GM12878 (cell line): ENCODE data around the gene PGAP3. TPM values are rescaled to one million over a fixed set of nuclear protein-coding genes. Genes with fewer than 3 reads are reported as not detected.

ENCODE experiments used
- ATAC-seq: fragments of 200-7000 bp; cut with Tn5 transposase; 3 replicates; pipeline ENCODE4 v1.9.1; 2020; ENCODE audit warnings: mild to moderate bottlenecking, moderate library complexity
- BruUV-seq: library from RNA; stranded (reverse); fragments of 400-500 nt; replicated peaks from 2 replicates; lab custom pipeline; 2021; lab: Mats Ljungman, UMichigan
- CTCF ChIA-PET: fragments of 300-600 bp; sonication (Branson Sonifier 250); formaldehyde crosslinking; extraction: SDS; loops from one replicate; lab custom pipeline; 2021; ENCODE audit warnings: inconsistent platforms; lab: Yijun Ruan, JAX
- POLR2A ChIA-PET: fragments of 350-600 bp; formaldehyde crosslinking; extraction: SDS; loops from one replicate; lab custom pipeline; 2021; ENCODE audit warnings: inconsistent platforms; lab: Charles Lee
- RAD21 ChIA-PET: fragments of 300-600 bp; sonication (Branson Sonifier 250); formaldehyde crosslinking; loops from one replicate; lab custom pipeline; 2023; ENCODE audit warnings: antibody characterized with exemption; ENCODE audit not compliant: unreplicated experiment; lab: Charles Lee
- SMC1A ChIA-PET: fragments of 300-600 bp; sonication (Branson Sonifier 250); formaldehyde crosslinking; loops from one replicate; lab custom pipeline; 2023; ENCODE audit not compliant: unreplicated experiment, uncharacterized antibody; lab: Charles Lee
- DNase-seq: peaks from one replicate; pipeline ENCODE4 v3.0.0-alpha.2; 2011; ENCODE audit warnings: low read depth, low spot score
- FAIRE-seq: peaks from 3 replicates; lab custom pipeline; 2011; peaks lifted over from hg19 to GRCh38; lab: Jason Lieb, UNC
- H2AFZ ChIP-seq: 2 replicates; pipeline ENCODE4 v1.6.0; 2011; ENCODE audit warnings: low read depth, low read length, control low read depth; ENCODE audit not compliant: control insufficient read depth
- H3K27ac ChIP-seq: 2 replicates; pipeline ENCODE4 v1.5.1; 2011; ENCODE audit warnings: control low read depth; ENCODE audit not compliant: control insufficient read depth, insufficient read depth
- H3K27me3 ChIP-seq, 2 experiments: replicated peaks in 1 of 2; 2 replicates each; pipeline versions ENCODE4 v1.6.0 to v1.6.1; 2011; ENCODE audit warnings: low read length in 1 of 2; ENCODE audit not compliant: control insufficient read depth in 2 of 2, insufficient read depth in 2 of 2
- H3K36me3 ChIP-seq, 2 experiments: 2 replicates each; pipeline ENCODE4 v1.5.1; 2011; ENCODE audit warnings: low read length in 1 of 2; ENCODE audit not compliant: control insufficient read depth in 2 of 2, insufficient read depth in 2 of 2
- H3K4me1 ChIP-seq: 2 replicates; pipeline ENCODE4 v1.6.1; 2011; ENCODE audit warnings: mild to moderate bottlenecking, low read length, moderate library complexity, mixed read lengths; ENCODE audit not compliant: control insufficient read depth, insufficient read depth
- H3K4me2 ChIP-seq: 2 replicates; pipeline ENCODE4 v1.6.0; 2011; ENCODE audit warnings: control low read depth; ENCODE audit not compliant: control insufficient read depth, insufficient read depth
- H3K4me3 ChIP-seq: fragments of 200-600 bp; sonication (generic); 2 replicates; pipeline ENCODE4 v1.5.1; 2016
- H3K79me2 ChIP-seq: 2 replicates; pipeline ENCODE4 v1.6.0; 2011; ENCODE audit warnings: low read length; ENCODE audit not compliant: control insufficient read depth, insufficient read depth
- H3K9ac ChIP-seq: 2 replicates; pipeline ENCODE4 v1.8.0; 2011; ENCODE audit warnings: low read length, control low read depth, mixed read lengths; ENCODE audit not compliant: control insufficient read depth, insufficient read depth
- H3K9me3 ChIP-seq: replicated peaks from 3 replicates; pipeline ENCODE4 v1.5.1; 2011; ENCODE audit warnings: mild to moderate bottlenecking, low read length; ENCODE audit not compliant: control insufficient read depth, insufficient read depth
- H4K20me1 ChIP-seq: 2 replicates; pipeline ENCODE4 v1.6.0; 2011; ENCODE audit not compliant: control insufficient read depth, insufficient read depth
- CHD2 ChIP-seq: IDR thresholded peaks from 2 replicates; pipeline ENCODE4 v1.6.1; 2011; ENCODE audit warnings: low read depth, low read length, improper control_type of control experiment, borderline replicate concordance
- ELK1 ChIP-seq: IDR thresholded peaks from 2 replicates; pipeline ENCODE4 v1.6.1; 2012; ENCODE audit warnings: low read depth, low read length, improper control_type of control experiment
- POLR2AphosphoS2 ChIP-seq: IDR thresholded peaks from 2 replicates; pipeline ENCODE4 v1.6.1; 2011; ENCODE audit warnings: low read depth, mild to moderate bottlenecking, low read length, improper control_type of control experiment, moderate library complexity
- TCF7 ChIP-seq: IDR thresholded peaks from 2 replicates; pipeline ENCODE4 v1.6.1; 2014; ENCODE audit warnings: antibody characterized with exemption, borderline replicate concordance
- ZBTB33 ChIP-seq: fragments of 450-650 bp; IDR thresholded peaks from 2 replicates; pipeline ENCODE4 v1.6.1; 2017; ENCODE audit warnings: mild to moderate bottlenecking
- ZNF24 ChIP-seq: fragments of 450-650 bp; IDR thresholded peaks from 2 replicates; pipeline ENCODE4 v1.6.1; 2017; ENCODE audit warnings: antibody characterized with exemption, mild to moderate bottlenecking
- ZNF384 ChIP-seq: IDR thresholded peaks from 2 replicates; pipeline ENCODE4 v1.6.1; 2012; ENCODE audit warnings: low read depth, mild to moderate bottlenecking, low read length, improper control_type of control experiment, borderline replicate concordance
- WGBS: methylation state at CpG from one replicate; pipeline ENCODE4 v1.1.6; 2016; ENCODE audit warnings: low lambda C conversion rate; ENCODE audit not compliant: insufficient replicate concordance, insufficient coverage; ENCODE audit errors: missing lambda C conversion rate; 5-methylcytosine and 5-hydroxymethylcytosine counted together
- in situ Hi-C: fragments of 300-500 bp; cut with MboI; formaldehyde crosslinking; loops from 9 replicates; pipeline ENCODE4 v1.14.3; 2018; ENCODE audit warnings: mixed read lengths
- intact Hi-C: fragments of 100-400 bp; cut with micrococcal nuclease; formaldehyde crosslinking; loops from one replicate; pipeline ENCODE4 v1.14.2; 2022; ENCODE audit not compliant: unreplicated experiment
- polyA plus RNA-seq, 11 experiments: library from polyadenylated mRNA; depleted of rRNA in 4 of 11; unstranded in 6 of 11; stranded (reverse) in 5 of 11; fragments of >200 nt; fragmentation: Nextera tagmentation in 4 of 11; fragmentation: Illumina TruSeq in 1 of 11; extraction: Ambion mirVana in 4 of 11; extraction: Trizol in 1 of 11; gene quantifications; 1 replicate in 1 of 11; 2 replicates in 10 of 11; pipeline versions ENCODE4 v1.2.1 to v1.2.3, GENCODE V29; 2011 to 2016; ENCODE audit warnings: inconsistent platforms in 2 of 11, missing spikeins in 2 of 11, low read depth in 1 of 11
- total RNA-seq, 4 experiments: library from RNA; depleted of rRNA in 3 of 4; stranded (reverse); fragments of >200 nt in 3 of 4; fragmentation: Illumina TruSeq in 1 of 4; extraction: Trizol in 1 of 4; gene quantifications; 2 replicates each; pipeline versions ENCODE4 v1.2.1 to v1.2.3, GENCODE V29; 2013 to 2021

Gene PGAP3
- total and polyA plus RNA-seq, 10 of the 15 experiments (the other 5 are each of a cell fraction or from before 2014, with no cell fraction given) = 0.21 to 10.0 (median 5.3) TPM

GRCh38 chr17:39633570-39634183 lies 54.2 kb downstream of the PGAP3 start:
- intact Hi-C loops = no loop called here
- Histone ChIP-seq H3K4me2 (no peak overlapping the region), H2AFZ (no peak overlapping the region), H3K36me3 (no peaks in the 10 kb centered on the region), H4K20me1 (peaks cover 3% of the 10 kb centered on the region; the same call in 1 of the 2 replicates), H3K9me3 (no peaks in the 10 kb centered on the region), H3K9ac (no peak overlapping the region), H3K27ac (no peak overlapping the region), H3K79me2 (peaks cover 17% of the 10 kb centered on the region), H3K27me3 (no peaks in the 10 kb centered on the region; a peak in 1 of 4 replicates), H3K4me1 (peaks cover 13% of the 10 kb centered on the region), H3K4me3 (no peak overlapping the region)
- BruUV-seq = no TSS peak
- ChIA-PET RAD21 (interaction anchor here (0.5 to 3.4 kb wide), 3 partner anchors 11 to 343 kb away, joined by 3 to 20 read pairs (median 3); no protein-coding TSS in a partner anchor), CTCF (interaction anchor here (0.6 to 15.5 kb wide), 13 partner anchors 11 to 659 kb away, joined by 3 to 225 read pairs (median 5); partner anchors contain the start of gene IKZF3), POLR2A (interaction anchor here (0.9 to 1.3 kb wide), 2 partner anchors 43 to 96 kb away, joined by 3 to 4 read pairs; partner anchors contain the start of gene MIEN1), SMC1A (interaction anchor here (2.9 kb wide), 1 partner anchor 10 kb away, joined by 10 read pairs; no protein-coding TSS in a partner anchor)
- in situ Hi-C loops = no loop called here
- no peak for TF ChIP-seq ZBTB33
- TF ChIP-seq CHD2 = no peak
- no peak for TF ChIP-seq ZNF24
- no peak for TF ChIP-seq ZNF384
- no peak for TF ChIP-seq TCF7
- no peak for TF ChIP-seq POLR2AphosphoS2
- no peak for TF ChIP-seq ELK1
- no peak for ATAC-seq
- WGBS = 36% methylated on average over 8 of the region's 8 CpGs
- DNase-seq = no peak
- no peak for FAIRE-seq
